ENCODE measurements around the gene CYP2A6. TPM values are rescaled to one million over a fixed set of nuclear protein-coding genes. Genes with fewer than 3 reads are reported as not detected.

CYP2A6 gene
- total RNA-seq, 1 donor from 2014 or later = not detected

DNA sequence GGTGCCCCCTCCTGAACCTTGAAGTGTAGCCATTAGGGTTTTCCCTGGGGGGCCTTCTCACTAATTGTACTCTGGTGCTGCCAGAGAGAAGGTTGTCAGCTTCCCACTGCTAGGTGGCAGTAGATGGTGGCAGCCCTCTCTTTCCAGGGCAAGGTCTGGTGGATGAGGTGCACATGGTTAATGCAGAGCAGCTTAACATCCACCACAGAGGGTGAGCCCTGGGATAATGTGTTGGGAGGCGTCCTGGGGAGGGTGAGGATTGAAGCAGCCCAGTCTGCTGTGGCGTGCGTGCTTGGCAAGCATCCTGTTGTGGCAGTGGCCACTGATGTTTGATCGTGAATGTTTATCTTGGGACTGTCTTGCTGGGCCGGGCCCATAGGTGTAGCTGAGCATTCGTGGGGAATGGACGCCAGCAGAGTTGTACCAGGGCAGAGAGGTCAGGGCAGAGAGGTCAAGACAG is 45.4 kb downstream of the CYP2A6 start:
- DNase-seq (ENCODE audit: low spot score in 2 of 2) (no peak), FAIRE-seq (no peak)

DNA sequence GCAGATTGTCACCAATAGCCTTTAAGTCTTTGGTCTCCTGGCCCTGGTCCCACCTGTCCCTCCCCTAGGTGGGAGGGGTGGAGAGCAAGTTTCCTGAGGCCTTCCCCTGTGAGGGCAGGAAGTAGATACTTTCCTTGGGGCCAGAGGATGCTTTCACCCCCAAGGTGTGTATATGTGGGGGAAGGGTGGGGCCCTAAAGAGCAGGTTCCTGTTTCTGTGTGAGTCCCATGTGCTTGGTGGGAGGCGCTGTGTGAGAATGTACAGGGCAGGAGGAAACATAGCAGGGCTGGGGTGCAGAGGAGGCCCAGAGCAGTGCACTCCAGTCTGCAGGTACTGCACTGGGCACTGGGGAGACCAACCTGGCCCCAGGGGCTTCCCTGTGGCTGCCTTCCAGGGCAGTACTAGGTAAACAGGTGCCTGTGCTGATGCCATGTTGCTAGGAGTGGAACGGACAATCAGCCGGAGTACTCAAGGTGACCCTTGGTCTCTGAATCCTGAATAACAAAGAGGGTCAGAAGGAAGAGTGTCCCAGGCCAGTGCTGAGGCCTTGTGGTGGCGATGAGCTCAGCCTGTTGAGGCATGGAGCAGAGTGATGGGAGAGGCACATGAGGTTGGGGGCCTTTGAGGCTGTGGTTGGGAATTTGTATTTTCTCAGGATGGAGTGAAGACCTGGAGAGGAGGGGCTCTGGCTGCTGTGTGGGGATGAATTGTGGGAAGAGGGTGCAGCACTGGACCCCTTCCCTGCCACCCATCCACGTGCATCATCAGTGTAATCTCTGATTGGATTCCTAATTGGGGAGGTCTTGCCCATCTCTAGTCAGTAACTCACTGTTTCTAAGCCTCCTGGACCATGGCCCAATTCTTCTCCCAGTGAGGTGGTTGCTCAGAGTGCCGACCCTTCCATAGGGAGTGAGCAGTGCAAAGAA is 46.1 kb downstream of the CYP2A6 start:
- no peak for FAIRE-seq

DNA sequence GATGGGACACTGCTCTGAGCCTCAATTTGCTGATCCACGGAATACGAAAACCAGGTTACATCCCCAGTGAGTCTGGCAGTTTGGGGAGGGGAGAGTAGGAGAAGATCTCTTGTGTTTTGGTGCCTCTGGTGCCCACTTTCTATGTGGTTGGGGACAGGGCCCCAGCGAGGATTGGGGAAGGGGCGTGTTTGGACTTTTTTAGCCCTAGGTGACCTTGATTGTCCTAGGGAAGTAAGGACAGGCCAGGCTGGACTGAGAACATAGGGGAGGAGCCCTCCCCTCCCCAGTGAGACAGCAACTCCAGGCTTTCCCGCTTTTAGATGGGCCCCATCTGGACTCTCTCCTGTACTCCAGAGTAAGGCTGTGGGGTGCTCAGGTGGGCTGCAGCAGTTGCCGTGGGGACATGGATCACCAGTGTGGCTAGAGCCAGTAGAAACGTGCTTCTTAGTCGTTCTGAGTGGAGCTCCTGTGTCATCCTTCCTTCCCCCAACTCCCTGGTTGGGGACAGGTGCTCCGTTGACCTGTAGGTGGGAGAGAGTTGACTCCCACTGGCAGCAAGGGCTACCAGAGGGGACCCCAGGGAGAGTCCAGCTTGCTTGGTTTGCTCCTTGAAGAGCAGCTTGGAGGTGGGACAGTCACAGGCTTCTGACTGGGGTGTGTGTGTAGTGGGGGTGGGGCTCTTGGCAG is 46.9 kb downstream of the CYP2A6 start:
- DNase-seq (ENCODE audit: low spot score in 2 of 2) (no peak), FAIRE-seq (no peak)

More for the DNA sequence above, 46.1 kb downstream of the CYP2A6 start:
- no peak for DNase-seq (ENCODE audit: low spot score in 2 of 2)

DNA sequence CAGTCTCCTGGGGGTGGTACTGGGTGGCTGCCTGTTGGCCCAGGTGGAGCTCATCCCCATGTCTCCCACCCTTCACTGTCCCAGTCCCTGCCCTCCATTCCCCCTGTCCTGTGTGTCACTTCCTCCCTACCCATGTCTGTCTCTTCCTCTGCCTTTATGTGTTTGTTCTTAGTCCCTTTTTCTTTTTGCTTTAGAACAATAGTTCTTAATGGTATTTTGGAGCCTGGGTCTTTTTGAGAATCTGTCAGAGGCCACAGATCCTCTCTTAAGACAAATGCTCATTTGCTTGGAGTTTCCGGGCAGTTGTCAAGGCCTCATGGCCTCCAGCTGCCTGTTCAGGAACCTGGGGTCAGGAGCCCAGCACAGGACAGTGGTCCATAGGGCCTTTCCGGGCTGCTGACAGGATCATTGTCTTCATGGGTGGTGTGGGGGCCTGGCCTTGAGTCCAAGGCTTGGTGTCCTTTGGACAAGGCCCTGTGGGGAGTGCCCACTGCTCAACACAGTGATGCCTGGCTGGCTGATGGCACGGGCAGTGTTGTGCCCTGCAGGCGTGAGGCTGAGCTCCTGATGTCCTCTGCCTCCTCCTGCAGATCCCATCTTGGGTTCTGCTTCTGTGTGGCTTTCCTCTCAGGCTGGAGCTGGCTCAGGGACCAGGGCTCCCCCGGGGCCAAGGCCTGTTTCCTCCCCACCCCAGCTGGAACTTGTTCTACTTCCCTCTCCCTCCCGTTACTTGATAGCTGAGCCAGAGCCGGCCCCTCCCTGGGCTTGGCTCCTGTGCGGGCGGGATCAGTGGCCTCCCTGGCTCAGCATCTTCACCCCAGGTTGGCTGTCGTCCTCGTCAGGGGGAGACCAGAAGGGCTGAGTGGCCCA is 47.7 kb downstream of the CYP2A6 start:
- DNase-seq (ENCODE audit: low spot score in 2 of 2) = no peak
- FAIRE-seq = no peak

DNA sequence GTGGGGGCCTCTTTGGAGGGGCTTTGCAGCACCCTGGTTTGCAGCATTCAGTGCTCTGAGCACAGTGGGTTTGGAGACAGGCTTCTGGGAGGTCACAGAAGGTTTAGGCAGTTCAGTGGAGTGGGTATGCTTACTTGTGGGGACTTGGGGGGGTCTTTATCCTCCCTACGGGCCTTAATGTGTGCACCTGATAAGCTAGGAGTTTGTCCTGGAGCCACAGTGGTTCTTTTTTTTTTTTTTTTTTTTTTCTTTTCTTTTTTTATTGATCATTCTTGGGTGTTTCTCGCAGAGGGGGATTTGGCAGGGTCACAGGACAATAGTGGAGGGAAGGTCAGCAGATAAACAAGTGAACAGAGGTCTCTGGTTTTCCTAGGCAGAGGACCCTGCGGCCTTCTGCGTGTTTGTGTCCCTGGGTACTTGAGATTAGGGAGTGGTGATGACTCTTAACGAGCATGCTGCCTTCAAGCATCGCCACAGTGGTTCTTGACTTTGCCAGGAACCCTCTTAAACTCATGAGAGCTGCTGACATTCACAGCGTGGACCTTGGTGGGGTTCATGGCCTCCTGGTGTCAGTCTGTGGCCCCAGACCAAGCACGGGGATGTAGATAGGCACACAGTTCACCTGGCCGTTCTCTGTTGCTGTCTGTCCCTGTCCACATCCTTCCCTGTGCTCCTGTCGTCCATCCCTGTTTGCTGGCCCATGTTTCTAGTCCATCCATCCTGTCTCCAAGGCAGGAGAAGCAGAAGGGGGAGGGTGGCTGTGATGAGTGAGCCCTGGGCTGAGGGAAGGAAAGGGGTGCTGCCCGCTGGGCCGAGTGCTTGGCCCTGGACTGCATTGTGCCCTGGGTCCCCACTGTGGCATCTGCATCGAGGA is 48.6 kb downstream of the CYP2A6 start:
- FAIRE-seq (no peak), DNase-seq (ENCODE audit: low spot score in 2 of 2) (no peak)

DNA sequence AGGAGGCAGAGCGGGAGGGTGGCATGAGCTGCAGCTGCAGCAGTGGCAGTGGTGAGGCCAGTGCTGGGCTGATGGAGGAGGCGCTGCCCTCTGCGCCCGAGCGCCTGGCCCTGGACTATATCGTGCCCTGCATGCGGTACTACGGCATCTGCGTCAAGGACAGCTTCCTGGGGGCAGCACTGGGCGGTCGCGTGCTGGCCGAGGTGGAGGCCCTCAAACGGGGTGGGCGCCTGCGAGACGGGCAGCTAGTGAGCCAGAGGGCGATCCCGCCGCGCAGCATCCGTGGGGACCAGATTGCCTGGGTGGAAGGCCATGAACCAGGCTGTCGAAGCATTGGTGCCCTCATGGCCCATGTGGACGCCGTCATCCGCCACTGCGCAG is 49.3 kb downstream of the CYP2A6 start:
- DNase-seq (ENCODE audit: low spot score in 2 of 2) = no peak
- no peak for FAIRE-seq

DNA sequence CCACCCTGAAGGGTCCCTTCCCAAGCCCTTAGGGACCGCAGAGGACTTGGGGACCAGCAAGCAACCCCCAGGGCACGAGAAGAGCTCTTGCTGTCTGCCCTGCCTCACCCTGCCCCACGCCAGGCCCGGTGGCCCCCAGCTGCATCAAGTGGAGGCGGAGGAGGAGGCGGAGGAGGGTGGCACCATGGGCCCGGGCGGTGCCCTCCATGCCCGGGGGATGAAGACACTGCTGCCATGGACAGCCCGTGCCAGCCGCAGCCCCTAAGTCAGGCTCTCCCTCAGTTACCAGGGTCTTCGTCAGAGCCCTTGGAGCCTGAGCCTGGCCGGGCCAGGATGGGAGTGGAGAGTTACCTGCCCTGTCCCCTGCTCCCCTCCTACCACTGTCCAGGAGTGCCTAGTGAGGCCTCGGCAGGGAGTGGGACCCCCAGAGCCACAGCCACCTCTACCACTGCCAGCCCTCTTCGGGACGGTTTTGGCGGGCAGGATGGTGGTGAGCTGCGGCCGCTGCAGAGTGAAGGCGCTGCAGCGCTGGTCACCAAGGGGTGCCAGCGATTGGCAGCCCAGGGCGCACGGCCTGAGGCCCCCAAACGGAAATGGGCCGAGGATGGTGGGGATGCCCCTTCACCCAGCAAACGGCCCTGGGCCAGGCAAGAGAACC is 49.8 kb downstream of the CYP2A6 start:
- FAIRE-seq (no peak), DNase-seq (ENCODE audit: low spot score in 2 of 2) (no peak)

DNA sequence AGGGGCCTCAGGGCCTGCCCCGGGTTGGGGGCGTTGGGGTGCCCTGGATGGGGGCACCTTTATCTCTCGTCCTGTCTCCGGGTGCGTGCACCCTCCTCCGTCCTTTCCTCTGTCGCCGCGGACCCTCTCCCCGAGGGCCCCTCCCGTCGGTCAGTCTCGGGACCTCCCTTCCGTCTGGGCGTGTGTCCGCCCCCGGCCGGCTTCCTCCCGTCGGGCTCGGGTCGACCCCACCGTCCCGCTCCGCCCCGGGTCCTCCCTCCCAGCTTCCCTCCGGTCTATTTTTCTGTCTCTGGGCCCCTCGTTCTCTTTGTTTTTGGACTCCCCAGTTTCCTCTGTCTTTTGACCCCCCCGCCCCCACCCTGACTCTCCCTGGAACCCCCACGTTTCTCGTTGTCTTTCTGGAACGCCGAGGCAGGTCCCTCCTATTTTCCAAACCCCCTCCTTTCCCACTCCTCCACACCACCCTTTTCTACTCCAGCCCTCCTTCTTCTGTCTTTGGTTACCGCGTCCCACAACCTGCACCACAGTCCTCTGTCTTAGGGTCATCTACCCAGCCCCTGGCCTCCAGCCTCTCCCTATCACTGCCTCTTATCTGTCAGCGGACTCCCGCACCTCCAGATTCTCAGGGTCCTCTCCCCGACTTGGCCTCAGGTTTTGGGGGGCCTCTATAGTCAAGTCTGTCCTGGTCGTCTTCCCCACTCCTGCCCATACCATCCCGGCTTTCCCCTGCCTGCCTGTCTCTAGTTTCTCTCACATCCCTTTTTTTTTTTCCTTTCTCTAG is 50.5 kb downstream of the CYP2A6 start:
- peak in 1 of 2 donors; percentile 46 for DNase-seq (ENCODE audit: low spot score in 2 of 2)

DNA sequence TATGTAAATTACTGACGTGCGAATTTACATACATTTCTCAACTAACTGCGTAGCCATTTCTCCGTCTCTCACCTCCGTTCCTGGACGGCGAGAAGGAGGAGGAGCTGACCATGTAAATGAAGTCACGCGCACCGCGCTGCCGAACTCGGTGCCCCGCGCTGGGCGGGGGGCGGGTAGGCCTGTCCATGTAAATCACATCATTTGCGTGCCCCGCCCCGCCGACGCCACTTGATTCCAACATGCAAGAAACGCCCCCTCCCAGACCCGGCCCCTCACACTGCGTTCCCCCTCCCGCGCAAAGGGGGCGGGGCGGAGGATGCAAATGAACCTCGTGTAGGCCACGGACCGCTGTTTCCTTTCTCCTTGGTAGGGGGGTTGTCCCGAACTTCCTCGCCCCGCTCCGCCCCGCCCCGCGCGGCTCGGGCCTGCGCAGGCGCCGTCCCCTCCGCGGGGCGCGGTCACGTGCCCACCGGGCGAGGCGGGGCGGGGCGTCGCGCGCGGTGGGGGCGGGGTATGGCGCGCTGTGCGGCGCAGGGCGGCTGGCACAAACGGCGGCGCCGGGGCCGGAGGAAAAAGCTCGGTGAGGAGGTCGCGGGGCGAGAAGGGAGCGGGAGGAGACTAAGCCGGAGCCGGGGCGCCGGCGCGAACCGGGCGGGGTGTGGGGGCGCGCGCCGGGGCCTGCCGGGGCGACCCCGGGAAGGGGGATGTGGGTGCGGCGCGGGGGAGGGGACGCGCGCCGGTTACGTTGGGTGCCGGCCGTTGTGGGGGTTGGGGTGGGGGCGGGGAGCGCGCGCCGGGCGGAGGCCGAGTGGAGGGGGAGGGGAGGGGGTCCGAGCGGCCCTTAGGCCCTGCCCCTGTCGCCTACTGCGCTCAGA is 51.3 kb downstream of the CYP2A6 start, which contains the start of gene EGLN2:
TSS of gene EGLN2 (plus strand) at position 509 of the 875 bp plus-strand sequence. CDS start 1,382 bp downstream, outside the sequence.
- DNase-seq (ENCODE audit: low spot score in 2 of 2) (peak; percentile 96 to 97), FAIRE-seq (no peak)

More for the DNA sequence above, 50.5 kb downstream of the CYP2A6 start:
- FAIRE-seq = no peak

DNA sequence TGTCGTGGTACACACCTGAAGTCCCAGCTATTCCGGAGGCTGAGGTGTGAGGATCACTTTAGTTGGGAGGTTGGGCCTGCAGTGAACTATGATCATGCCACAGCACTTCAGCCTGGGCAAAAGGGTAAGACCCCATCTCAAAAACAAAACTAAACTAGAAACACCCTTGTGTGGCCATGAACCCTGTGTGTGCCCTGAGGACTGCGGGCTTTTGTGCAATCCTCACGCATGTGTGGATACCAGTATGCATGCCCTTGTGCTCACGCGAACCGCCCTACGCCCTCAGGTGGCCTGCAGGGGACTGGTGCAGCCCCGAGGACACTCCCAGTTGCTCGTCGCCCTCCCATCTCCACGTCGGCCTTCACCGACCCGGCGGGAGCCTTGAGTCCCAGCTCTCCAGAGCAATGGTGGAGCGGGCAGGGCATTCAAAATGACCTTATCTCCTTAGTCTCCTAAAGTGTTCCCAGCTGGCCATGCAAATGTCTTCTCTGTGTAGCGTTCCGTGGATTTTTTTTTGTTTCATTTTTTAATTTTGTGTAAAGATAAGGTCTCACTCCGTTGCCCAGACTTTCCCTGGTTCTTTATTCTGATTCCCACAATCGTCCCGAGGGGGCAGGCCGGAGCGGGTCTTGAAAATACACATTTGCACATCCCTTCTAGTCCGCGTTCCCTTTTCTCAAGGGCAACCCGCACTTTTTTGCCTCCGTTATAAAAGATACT is 52.1 kb downstream of the CYP2A6 start:
- FAIRE-seq (no peak), DNase-seq (ENCODE audit: low spot score in 2 of 2) (peak in 1 of 2 donors; percentile 48)

DNA sequence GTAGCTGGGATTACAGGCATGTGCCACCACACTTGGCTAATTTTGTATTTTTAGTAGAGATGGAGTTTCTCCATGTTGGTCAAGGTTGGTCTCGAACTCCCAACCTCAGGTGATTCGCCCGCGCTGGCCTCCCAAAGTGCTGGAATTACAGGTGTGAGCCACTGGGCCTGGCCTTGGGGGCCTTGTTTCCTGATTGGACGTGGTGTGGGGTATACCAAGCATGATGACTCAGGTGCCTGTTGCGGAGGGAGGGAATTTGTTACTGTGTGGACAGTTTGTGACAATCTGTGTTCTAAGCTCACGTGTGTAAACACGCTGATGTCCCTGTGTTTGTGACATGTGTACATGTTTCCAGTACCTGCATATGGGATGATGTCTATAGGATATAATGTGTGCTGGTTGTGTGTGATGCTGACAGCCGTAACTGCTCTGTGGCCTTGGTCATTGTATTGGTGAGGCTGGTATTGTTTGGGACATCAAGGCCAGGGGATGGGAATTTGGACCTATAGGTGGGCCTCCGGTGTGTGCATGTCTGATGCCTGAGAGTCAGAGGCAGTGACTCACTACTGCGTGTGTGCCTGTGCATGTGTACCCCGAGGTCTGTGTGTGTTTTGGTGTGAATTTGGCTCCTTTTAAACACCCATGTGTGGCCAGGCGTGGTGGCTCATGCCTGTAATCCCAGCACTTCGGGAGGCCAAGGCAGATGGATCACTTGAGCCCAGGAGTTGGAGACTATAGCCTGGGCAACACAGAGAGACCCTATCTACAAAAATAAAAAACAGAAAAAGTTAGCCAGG is 52.9 kb downstream of the CYP2A6 start:
- no peak for FAIRE-seq
- DNase-seq (ENCODE audit: low spot score in 2 of 2) = no peak

Other genes starting within 250 kb of the CYP2A6 start
- gene LTBP4, start 249.1 kb downstream of the CYP2A6 start, total RNA-seq = 25.3 TPM
- gene NUMBL, start 159.8 kb downstream of the CYP2A6 start, total RNA-seq = 16.7 TPM
- 24.5 TPM for gene COQ8B, start 133.6 kb downstream of the CYP2A6 start, total RNA-seq
- 5.7 TPM for gene ITPKC, start 133.3 kb downstream of the CYP2A6 start, total RNA-seq
- gene ACTMAP, start 100.0 kb downstream of the CYP2A6 start, total RNA-seq = under 0.01 TPM
- 23.6 TPM for gene SNRPA, start 99.2 kb downstream of the CYP2A6 start, total RNA-seq
- not detected for gene MIA, start 74.9 kb downstream of the CYP2A6 start, total RNA-seq
- 6.1 TPM for gene RAB4B, start 72.2 kb downstream of the CYP2A6 start, total RNA-seq
- gene EGLN2, start 51.3 kb downstream of the CYP2A6 start, total RNA-seq = 46.5 TPM
- gene CYP2A7, start 31.8 kb upstream of the CYP2A6 start, total RNA-seq = not detected
- not detected for gene CYP2B6, start 140.8 kb upstream of the CYP2A6 start, total RNA-seq
- gene CYP2A13, start 238.0 kb upstream of the CYP2A6 start, total RNA-seq = not detected

Data from frontal cortex (tissue), 4 donors.